ENCODE data around the gene CAPN10.

Gene CAPN10

DNA sequence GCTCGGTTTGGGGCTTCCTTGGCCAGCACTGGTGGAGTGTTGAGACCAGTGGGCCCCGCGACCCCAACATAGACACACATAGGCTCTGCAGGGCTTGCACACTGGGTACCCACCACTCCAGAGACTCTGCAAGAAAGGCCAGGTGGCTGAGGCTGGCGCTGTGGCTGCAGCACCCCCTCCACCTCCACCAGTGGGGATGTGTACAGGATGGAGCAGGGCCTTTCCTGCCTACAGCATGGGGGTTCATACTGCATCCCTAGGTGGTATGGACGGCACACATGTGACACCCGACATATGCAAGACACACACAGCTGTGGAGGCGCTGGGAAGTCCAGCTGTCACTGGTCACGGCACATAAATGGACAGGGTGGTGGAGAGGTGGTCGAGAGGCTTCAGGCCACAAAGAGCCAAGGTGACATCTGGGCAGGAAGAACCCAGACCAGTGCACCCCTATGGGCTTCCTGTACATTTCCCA is 17.0 kb upstream of the CAPN10 start:
- TF ChIP-seq, protein P1, sequence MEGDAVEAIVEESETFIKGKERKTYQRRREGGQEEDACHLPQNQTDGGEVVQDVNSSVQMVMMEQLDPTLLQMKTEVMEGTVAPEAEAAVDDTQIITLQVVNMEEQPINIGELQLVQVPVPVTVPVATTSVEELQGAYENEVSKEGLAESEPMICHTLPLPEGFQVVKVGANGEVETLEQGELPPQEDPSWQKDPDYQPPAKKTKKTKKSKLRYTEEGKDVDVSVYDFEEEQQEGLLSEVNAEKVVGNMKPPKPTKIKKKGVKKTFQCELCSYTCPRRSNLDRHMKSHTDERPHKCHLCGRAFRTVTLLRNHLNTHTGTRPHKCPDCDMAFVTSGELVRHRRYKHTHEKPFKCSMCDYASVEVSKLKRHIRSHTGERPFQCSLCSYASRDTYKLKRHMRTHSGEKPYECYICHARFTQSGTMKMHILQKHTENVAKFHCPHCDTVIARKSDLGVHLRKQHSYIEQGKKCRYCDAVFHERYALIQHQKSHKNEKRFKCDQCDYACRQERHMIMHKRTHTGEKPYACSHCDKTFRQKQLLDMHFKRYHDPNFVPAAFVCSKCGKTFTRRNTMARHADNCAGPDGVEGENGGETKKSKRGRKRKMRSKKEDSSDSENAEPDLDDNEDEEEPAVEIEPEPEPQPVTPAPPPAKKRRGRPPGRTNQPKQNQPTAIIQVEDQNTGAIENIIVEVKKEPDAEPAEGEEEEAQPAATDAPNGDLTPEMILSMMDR (IDR thresholded peaks at IDR 0.05; ENCODE audit: low read depth, low read length), result no peak
- H3K9me3 ChIP-seq (ENCODE audit: severe bottlenecking), result no peaks in the 10 kb centered on the region
- DNase-seq, result no peak
- no peaks in the 10 kb centered on the region for H3K27me3 ChIP-seq (ENCODE audit: insufficient read depth, low read depth, severe bottlenecking)
- H3K27ac ChIP-seq, result no peak overlapping the region
- no peaks in the 10 kb centered on the region for H3K36me3 ChIP-seq
- peak overlapping the region; percentile 53 for H3K4me3 ChIP-seq (ENCODE audit: low read depth, low read length)

DNA sequence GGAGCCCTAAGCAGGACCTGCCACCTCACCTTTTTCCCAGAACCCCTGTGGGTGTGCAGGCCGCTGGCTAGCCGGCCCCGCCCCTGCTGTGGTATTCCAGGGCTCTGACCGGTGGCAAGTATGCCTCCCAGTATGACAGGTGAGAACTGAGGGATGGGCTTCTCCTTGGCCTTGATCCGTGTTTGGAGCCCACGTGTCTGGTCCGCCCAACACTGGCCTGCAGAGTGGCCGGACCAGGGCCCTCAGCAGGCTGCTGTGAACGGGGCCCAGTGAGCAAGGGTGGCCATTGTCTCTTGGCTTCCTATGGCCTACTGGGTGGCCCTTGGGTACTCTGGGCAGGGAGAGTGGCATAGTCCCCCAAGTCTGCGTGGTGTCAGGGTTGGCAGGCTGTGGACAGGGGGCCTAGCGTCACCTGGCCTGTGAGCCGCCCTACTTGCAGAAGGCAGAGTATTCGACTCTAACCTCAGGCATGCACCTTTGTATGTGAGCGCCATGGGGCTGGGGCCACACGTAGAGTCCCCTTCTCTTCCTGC is 16.5 kb upstream of the CAPN10 start:
- no peaks in the 10 kb centered on the region for H3K27me3 ChIP-seq (ENCODE audit: insufficient read depth, low read depth, severe bottlenecking)
- H3K27ac ChIP-seq, result no peak overlapping the region
- no peaks in the 10 kb centered on the region for H3K36me3 ChIP-seq
- peak; percentile 6 for DNase-seq
- no peaks in the 10 kb centered on the region for H3K9me3 ChIP-seq (ENCODE audit: severe bottlenecking)
- no peak overlapping the region for H3K4me3 ChIP-seq (ENCODE audit: low read depth, low read length)
- TF ChIP-seq, protein P1 (IDR thresholded peaks at IDR 0.05; ENCODE audit: low read depth, low read length), result no peak

DNA sequence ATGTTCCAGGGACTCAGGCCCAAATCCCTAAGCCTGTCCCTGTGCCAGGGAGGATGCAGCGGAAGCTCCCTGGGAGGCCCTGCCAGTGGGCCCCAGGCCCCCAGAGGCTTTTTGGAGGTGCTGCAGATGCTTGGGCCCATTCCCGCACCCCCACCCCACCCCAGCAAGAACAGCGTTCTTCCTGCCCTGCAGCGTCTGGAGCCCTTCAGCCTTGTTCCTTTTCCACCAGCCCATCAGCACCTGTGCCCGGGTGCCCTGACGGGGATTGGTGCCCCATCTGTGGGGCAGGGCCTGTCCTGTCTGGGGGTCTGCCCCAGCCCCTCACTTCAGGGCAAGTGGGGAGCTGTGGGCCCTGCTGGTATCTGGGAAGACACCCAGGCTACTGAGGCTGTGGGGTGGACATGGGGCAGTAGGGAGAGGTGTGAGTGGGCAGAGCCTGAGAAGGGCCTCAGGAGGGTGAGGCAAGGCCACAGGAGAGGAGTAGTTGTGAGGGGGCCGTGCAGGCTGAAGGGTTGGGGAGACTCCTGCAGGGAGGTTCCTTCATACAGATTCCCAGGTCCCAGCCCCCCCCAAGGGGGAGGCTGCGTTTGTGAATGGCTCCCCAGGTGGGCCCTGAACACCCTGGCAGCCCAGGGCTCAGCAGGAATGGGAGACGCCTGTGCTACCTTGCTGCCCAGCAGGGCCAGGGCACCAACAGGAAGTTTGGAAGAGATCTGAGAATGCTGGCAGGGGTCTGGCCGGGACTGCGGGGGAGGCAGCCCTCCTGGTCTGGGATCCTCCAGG is 15.8 kb upstream of the CAPN10 start:
- Histone ChIP-seq H3K27ac (no peak overlapping the region), H3K36me3 (no peaks in the 10 kb centered on the region; the same call in 1 of the 2 replicates), H3K4me3 (ENCODE audit: low read depth, low read length) (no peak overlapping the region), H3K9me3 (ENCODE audit: severe bottlenecking) (no peaks in the 10 kb centered on the region), H3K27me3 (ENCODE audit: insufficient read depth, low read depth, severe bottlenecking) (no peaks in the 10 kb centered on the region)
- TF ChIP-seq, protein P1 (IDR thresholded peaks at IDR 0.05; ENCODE audit: low read depth, low read length), result no peak
- DNase-seq, result peak; percentile 7

DNA sequence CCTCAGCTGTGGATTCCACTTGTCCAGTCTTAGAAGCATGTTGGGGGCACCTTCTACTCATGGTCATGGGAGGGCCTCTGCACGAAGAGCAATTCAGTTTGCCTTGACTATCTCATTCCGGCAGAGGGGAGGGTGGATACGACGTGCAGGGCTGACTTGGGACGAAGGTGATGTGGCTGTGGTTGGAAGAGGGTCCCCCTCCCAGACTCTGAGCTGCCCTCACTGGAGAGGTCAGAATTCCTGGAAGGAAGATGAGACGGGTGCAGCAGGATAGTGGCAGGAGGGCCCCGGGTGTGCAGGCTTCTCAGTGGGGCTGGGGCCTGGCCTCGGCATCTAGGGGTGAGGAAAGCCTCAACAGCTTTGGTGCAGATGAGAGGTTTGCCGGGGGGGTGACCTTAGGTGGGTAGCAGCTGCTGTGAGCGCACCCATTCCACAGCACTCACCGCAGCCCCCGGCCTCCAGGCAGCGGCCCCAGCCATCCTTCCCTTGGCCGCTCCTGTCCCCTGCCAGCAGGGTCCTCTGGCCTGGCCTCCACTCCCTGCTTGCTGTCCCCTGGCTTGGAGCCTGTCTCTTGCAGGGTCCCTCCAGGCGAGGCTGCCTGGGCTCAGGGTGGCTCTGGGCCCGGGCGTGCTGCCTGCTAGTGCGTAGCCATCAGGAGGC is 15.1 kb upstream of the CAPN10 start:
- Histone ChIP-seq H3K9me3 (ENCODE audit: severe bottlenecking) (no peaks in the 10 kb centered on the region), H3K4me3 (ENCODE audit: low read depth, low read length) (no peak overlapping the region), H3K27me3 (ENCODE audit: insufficient read depth, low read depth, severe bottlenecking) (no peaks in the 10 kb centered on the region), H3K27ac (no peak overlapping the region), H3K36me3 (no peaks in the 10 kb centered on the region; the same call in 1 of the 2 replicates)
- DNase-seq, result no peak
- TF ChIP-seq, protein P1 (IDR thresholded peaks at IDR 0.05; ENCODE audit: low read depth, low read length), result no peak

DNA sequence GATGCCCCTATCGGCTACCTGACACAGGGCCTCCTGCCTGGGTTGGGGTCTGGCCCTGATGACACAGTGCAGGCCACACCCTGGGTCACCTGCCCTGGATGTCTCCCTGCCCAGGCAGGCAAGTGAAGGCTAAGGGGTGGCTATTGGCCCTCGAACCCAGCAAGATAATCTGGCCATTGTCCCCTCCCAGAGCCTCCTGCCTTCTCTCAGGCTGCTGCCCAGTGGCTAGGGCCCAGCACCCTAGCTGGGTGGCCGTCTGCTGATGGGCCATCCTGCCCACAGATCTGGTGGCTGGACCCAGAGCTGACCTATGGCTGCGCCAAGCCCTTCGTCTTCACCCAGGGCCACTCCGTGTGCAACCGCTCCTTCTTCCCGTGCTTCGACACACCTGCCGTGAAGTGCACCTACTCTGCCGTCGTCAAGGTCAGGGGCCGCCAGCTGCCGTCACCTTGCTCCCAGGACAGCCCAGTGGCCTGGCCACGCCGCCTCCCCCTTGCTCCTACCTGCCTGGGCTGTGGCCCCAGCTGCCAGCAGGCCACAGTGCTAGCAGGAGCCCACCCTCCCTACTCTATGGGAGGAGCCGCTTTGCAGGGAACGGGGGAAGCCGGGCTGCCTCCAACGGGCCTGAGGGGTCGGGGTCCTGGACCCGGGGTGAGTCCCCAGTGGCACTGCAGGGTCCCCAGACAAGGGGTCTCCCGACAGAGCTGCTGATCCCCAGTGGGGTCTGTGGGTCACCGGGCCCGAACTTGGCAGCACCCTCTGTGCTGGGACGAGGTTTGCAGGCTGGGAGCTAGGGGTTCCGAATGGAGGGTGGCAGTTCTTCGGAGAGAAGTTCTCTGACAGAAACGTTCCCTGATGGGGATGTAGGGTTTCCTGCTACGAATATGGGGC is 14.1 kb upstream of the CAPN10 start:
- Histone ChIP-seq H3K27ac (no peak overlapping the region), H3K4me3 (ENCODE audit: low read depth, low read length) (no peak overlapping the region), H3K36me3 (peaks cover 8% of the 10 kb centered on the region; the same call in 1 of the 2 replicates), H3K27me3 (ENCODE audit: insufficient read depth, low read depth, severe bottlenecking) (no peaks in the 10 kb centered on the region), H3K9me3 (ENCODE audit: severe bottlenecking) (no peaks in the 10 kb centered on the region)
- TF ChIP-seq, protein P1 (IDR thresholded peaks at IDR 0.05; ENCODE audit: low read depth, low read length), result no peak
- no peak for DNase-seq
